Fibroblast of peridontal ligament (primary cell): ENCODE results near the gene RCOR2.
A peak's percentile ranks its signal among the peaks of the same experiment; 100 is the strongest.
"Not testable (repeated sequence)": the region's sequence is repeated elsewhere in the genome, so short reads cannot be mapped to it uniquely, and the experiment has no call there.

Source experiments
- DNase-seq: peaks from one replicate; pipeline ENCODE4 v3.0.0-alpha.2; 2010; ENCODE audit errors: extremely low read depth

RCOR2 gene

DNA sequence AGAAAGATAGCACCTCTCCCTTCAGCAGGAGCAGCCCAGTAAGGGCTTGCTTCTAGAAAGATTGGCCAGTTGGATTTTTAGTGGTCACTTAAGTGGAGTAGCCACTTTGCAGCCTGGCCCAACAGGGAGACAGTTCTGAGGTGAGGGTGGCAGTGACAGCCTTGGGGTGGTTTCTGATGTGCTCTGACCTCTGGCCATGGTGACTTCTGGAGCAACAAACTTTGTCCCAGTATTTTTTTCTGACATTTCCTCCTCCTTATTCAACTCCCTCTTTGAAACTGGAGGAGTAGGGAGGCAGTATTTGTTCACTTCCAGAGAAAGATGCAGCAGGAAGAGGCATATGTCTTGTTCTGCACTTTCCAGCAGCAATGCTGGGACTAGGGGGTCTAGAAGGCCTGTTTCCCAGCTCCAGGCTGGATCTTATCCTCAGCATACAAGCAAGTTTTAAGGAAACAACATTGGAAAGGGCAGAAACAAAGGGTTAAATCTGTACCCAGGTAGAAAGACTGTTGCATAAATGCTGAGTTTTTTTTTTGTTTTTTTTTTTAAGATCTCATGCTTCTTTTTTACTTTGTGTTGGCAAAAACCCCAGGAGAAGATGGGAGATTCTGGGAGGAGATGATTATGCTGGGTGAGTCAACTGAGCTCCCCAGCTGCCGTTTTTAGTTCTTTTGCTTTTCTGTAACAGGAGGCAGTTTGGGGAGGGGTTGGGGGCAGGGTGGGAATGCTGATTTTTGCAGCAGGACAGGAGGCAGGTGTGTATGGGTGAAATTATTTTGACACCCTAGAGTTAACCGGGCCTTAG is 37.2 kb downstream of the RCOR2 start:
- peak; percentile 81 for DNase-seq

DNA sequence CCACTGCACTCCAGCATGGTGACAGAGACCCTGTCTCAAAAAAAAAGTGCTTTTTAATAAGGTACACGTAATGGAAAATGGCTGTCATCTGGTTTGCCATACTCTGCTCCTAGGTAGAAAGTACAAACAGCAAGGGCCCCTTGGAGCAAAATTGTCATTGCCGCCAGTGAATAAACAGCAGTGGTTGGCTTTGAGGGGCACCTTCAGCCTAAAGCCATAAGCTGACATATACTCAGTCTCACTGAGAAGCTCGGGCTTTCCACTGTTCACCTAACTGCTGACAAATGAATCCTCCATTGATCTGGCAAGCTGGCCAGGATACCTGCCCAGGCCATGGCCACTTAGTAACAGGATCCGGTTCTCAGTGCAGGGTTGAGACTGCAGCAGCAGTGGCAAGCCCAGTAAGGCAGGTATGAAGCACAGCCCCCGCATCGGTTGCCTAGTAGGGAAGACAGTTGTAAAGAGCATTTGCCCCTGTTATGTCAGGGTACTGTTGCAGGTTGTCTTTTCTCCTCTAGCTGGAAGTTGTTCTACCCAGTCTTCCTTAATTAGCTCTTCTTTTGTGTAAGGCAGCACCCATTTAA is 39.2 kb downstream of the RCOR2 start:
- DNase-seq: no peak

DNA sequence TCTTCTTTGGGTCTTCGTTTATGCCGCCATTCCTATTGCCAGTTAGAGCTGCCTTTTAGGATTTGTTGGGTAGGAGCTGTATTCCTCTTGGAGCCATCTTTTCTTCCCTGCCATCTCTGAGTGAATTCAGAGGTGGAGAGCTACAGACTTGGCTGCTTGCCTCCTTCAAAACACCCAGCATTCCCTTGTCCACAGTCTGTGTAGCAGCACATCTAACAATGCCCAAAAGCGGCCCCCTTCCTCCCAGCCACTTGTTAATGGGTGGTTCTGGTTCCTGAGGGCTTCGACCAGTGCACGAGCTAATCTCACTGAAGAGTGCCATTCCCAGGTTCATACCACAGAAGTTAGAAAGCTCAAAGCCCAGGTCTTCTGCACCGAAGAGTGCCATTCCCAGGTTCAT is 40.3 kb downstream of the RCOR2 start:
- no peak for DNase-seq

- DNase-seq: no peak
Observed at GRCh38 chr11:63875506-63876065, 41.4 kb downstream of the RCOR2 start.

DNA sequence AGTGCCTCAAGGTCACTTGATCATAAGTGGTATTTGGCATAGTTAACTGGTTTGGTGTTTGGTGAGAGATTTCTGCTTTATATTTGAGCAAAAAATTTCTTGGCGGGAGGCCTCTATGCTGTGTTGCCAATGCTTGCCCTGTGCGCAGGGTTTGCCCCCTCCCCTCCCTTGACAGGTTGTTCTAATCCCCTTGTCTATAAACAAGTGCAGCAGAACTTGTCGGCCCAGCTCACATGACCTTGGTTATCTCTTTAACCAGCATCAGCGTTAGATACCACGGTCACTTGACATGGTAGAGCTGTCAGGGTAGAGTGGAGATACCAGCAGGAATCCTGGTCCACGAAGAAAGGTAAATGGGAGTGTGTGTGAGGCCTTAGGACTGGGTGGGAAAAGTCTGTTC is 42.5 kb downstream of the RCOR2 start:
- DNase-seq: no peak

GRCh38 chr11:63873311-63873710 is 43.7 kb downstream of the RCOR2 start:
- no peak for DNase-seq

GRCh38 chr11:63872800-63873197 is 44.2 kb downstream of the RCOR2 start:
- DNase-seq: no peak

DNA sequence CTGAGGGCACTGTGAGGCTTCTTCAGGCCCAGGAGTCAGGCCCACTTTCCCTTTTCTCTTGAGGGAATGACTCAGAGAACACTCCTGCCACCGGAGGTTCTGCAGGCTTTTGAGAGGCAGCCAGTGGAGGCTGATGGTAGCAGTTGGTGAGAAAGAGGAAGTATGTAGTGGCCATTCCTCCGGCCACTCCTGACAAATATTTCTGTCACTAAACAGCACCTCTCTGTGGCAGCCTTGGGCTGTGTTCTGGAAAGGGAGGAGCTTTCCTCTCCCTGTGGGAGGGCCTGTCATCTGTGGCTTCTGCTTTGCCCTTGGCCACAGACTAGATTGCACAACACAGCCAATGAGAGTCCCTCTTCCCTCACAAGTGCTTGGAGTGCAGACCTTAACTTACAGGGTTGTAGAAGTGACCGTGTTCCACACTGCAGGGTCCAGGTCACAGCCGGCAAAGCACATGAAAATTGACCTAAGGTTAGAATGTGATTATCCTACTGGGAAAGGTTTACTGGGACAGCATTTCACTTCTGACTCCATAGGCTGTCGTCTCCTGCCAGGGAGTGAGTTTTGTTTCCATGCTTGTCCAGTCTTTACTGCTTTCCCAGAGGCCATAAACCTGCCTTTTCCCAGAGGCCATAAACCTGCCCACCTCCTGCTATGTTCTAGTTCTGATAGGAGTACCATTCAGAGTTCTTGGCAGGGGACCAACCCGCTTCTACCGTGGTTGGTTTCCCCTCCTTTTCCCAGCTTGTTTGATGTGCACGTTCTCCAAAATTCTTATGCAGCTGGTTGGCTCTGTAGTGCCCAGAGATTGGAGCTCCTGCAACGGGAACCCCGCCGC is 44.8 kb downstream of the RCOR2 start:
- peak; percentile 79 for DNase-seq

- no peak for DNase-seq
Observed at GRCh38 chr11:63870351-63871140, 46.4 kb downstream of the RCOR2 start.

DNA sequence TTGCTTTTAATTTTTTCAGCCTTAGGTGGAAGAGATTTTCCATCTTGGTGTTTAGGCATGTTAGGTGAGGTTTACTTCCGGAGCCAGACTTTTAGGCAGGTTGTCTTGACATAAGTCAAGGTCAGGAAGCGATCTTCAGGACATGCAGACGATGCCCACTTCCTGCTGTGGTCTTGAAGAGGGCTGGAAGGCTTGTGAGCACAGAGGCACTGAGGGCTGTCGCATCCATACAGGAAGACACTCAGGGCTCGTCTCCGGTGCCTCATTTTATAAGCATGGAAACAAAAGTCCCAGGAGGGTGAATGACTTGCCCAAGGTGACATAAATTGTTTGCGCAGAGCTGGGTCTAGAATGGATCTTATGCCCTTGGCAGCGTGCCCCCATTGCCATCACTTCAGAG is 47.3 kb downstream of the RCOR2 start:
- no peak for DNase-seq

DNA sequence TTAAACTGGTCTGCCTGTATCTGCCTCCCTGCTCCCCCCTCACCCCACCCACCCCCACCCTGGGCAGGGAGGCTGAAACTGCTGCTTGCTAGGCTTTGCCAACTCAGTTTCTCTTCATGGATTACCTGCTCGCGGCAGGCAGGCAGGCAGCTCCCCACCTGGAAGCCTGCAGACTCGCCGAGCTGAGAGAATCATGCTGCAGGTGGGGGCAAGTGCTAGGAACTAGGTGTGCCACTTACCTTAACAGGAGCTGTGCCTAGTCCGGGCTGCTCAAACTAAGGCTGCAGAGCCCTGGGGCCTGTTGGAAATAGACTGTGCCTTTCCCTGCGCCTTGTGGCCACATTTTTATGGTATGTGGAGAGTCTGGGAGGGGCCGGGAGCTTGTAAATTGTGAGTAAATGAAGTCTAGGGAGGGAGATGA is 47.8 kb downstream of the RCOR2 start:
- no peak for DNase-seq

- DNase-seq: no peak
Observed at GRCh38 chr11:63868399-63869064, 48.4 kb downstream of the RCOR2 start.

DNA sequence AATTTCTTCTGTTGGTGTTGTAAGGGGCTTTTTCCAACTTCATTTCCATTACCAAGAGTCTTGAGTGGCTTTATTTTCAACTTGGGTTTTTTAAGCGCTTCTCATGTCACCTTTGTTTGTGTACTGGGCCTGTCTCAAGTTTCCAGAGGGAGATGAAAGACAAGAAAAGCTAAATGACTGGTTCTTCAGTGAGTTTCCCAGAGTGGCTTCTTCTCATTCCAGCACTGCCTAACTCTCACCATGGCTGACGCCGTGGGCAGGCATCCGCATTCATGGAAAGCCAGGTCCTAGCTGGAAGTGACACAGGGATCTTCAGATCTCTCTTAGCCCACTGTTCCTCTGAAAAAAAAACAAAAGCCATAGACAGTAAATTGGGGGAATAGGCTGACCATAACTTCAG is 49.5 kb downstream of the RCOR2 start:
- no peak for DNase-seq

DNA sequence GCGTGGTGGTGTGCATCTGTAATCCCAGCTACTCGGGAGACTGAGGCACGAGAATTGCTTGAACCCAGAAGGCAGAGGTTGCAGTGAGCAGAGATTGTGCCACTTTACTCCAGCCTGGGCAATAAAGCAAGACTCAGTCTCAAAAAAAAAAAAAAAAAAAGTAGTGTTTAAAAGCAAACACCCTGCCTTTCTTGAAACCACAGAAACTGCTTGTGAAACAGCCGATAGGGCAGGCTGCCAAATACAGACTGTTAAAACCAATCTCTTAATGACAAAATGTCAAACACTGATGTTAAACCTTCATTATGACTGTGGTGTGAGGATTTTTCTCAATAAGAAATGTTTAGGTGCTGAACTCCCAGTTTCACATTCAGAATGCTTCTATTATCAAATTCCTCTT is 50.8 kb downstream of the RCOR2 start:
- DNase-seq: peak; percentile 75

GRCh38 chr11:63863620-63864019 is 53.3 kb downstream of the RCOR2 start:
- not testable (repeated sequence) for DNase-seq

GRCh38 chr11:63862923-63863322 is 54.0 kb downstream of the RCOR2 start:
- DNase-seq: no peak
